PC-9 (cell line): ENCODE results near the gene POLRMT. TPM values are rescaled to one million over a fixed set of nuclear protein-coding genes. Genes with fewer than 3 reads are reported as not detected.

Experiments used
- BruUV-seq: library from RNA; stranded (reverse); fragments of 400-500 nt; replicated peaks from 2 replicates; lab custom pipeline; 2021; lab: Mats Ljungman, UMichigan
- CTCF ChIA-PET: fragments of 300-600 bp; sonication (Branson Sonifier 250); formaldehyde crosslinking; loops from one replicate; lab custom pipeline; 2022; ENCODE audit warnings: antibody characterized with exemption; lab: Charles Lee
- POLR2A ChIA-PET: fragments of 300-600 bp; sonication (Branson Sonifier 250); formaldehyde crosslinking; loops from one replicate; lab custom pipeline; 2022; ENCODE audit warnings: antibody characterized with exemption; ENCODE audit not compliant: unreplicated experiment; lab: Charles Lee
- DNase-seq, 2 experiments: peaks; one replicate each; pipeline versions ENCODE4 v3.0.0 to v3.0.0-alpha.2; 2015 to 2022; ENCODE audit warnings: mixed read lengths in 1 of 2
- H2AFZ ChIP-seq: fragments of 200-600 bp; sonication (generic); 2 replicates; pipeline ENCODE4 v1.8.1; 2017; ENCODE audit warnings: antibody characterized with exemption
- H3F3A ChIP-seq: fragments of 200-600 bp; sonication (generic); 2 replicates; pipeline ENCODE4 v1.8.1; 2017; ENCODE audit warnings: antibody characterized with exemption, mild to moderate bottlenecking, low read depth; ENCODE audit not compliant: insufficient read depth
- H3K27ac ChIP-seq: fragments of 200-600 bp; sonication (generic); 2 replicates; pipeline ENCODE4 v1.6.1; 2016; ENCODE audit warnings: mixed run types
- H3K27me3 ChIP-seq: fragments of 200-600 bp; sonication (generic); 2 replicates; pipeline ENCODE4 v1.6.1; 2016; ENCODE audit warnings: low read depth, mixed run types; ENCODE audit not compliant: insufficient read depth
- H3K36me3 ChIP-seq: fragments of 200-600 bp; sonication (generic); 2 replicates; pipeline ENCODE4 v1.6.1; 2016; ENCODE audit warnings: low read depth, mixed run types
- H3K4me1 ChIP-seq: fragments of 200-600 bp; sonication (generic); replicated peaks from 2 replicates; pipeline ENCODE4 v1.6.1; 2016; ENCODE audit warnings: mixed run types; ENCODE audit not compliant: insufficient read depth
- H3K4me2 ChIP-seq: fragments of 200-600 bp; sonication (generic); 2 replicates; pipeline ENCODE4 v1.6.1; 2017; ENCODE audit warnings: mixed run types
- H3K4me3 ChIP-seq: fragments of 200-600 bp; sonication (generic); 2 replicates; pipeline ENCODE4 v1.6.1; 2016; ENCODE audit warnings: mixed run types
- H3K79me2 ChIP-seq: fragments of 200-600 bp; sonication (generic); 2 replicates; pipeline ENCODE4 v1.6.1; 2017; ENCODE audit warnings: low read depth, mixed run types
- H3K9me2 ChIP-seq: fragments of 200-600 bp; sonication (generic); 2 replicates; pipeline ENCODE4 v1.8.1; 2017; ENCODE audit warnings: mild to moderate bottlenecking; ENCODE audit not compliant: insufficient read depth
- H3K9me3 ChIP-seq: fragments of 200-600 bp; sonication (generic); 2 replicates; pipeline ENCODE4 v1.8.1; 2016; ENCODE audit warnings: low read depth; ENCODE audit not compliant: insufficient read depth
- H4K20me1 ChIP-seq: fragments of 200-600 bp; sonication (generic); 2 replicates; pipeline ENCODE4 v1.8.1; 2017; ENCODE audit not compliant: insufficient read depth
- EZH2 ChIP-seq: fragments of 200-600 bp; sonication (generic); IDR thresholded peaks from 2 replicates; pipeline ENCODE4 v1.8.0; 2017; ENCODE audit warnings: antibody characterized with exemption, low read depth
- intact Hi-C: fragments of 100-400 bp; cut with micrococcal nuclease; formaldehyde crosslinking; loops from one replicate; pipeline ENCODE4 v1.10.0; 2022; ENCODE audit not compliant: unreplicated experiment
- total RNA-seq: library from RNA; stranded (reverse); gene quantifications from 2 replicates; pipeline ENCODE4 v1.2.3, GENCODE V29; 2021
- TF ChIP-seq, protein P1 (sequence below): fragments of 200-600 bp; sonication (generic); conservative IDR thresholded peaks from 2 replicates; pipeline ENCODE4 v1.6.1; 2017; ENCODE audit warnings: mixed run types, antibody characterized with exemption, mild to moderate bottlenecking, moderate library complexity

POLRMT gene
- total RNA-seq, 1 experiment from 2014 or later: 46.4 TPM

DNA sequence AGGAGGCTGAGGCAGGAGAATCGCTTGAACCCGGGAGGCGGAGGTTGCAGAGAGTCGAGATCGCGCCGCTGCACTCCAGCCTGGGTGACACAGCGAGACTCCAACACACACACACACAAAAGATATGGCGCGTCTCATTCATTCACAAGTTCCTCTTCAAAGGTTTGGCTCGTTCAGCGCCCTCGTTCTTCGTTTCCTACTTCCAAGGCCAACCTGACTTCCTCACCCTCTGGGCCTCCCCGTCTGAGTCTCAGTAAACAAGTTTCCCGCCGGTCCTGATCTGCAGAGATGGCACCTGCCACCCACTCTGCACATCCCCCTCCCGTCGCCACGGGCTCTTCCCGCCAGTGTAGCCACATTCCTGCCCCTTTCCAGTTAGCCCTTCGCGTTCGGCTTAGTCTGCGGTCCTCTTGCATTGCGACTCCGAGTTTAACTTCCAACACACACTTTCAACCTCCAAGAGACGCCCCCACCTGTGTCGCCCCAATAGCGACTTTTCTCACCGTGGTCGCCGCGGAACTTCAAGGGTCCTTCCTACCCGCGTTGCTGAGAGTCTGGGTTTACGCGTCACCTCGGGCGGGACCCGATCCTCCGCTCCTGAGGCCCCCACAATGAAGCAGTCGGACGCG, 62.3 kb downstream of the POLRMT start:
- Histone ChIP-seq H3K9me2 (no peaks in the 10 kb centered on the region), H3K36me3 (no peaks in the 10 kb centered on the region), H2AFZ (peak overlapping the region; percentile 90), H3K27me3 (no peaks in the 10 kb centered on the region), H3K27ac (peak overlapping the region; percentile 64), H4K20me1 (peaks cover 19% of the 10 kb centered on the region), H3K4me2 (peak overlapping the region; percentile 81), H3K4me1 (peaks cover 21% of the 10 kb centered on the region), H3K4me3 (peak overlapping the region; percentile 55), H3F3A (peaks cover 44% of the 10 kb centered on the region), H3K9me3 (no peaks in the 10 kb centered on the region), H3K79me2 (peaks cover 35% of the 10 kb centered on the region)
- TF ChIP-seq, protein P1, sequence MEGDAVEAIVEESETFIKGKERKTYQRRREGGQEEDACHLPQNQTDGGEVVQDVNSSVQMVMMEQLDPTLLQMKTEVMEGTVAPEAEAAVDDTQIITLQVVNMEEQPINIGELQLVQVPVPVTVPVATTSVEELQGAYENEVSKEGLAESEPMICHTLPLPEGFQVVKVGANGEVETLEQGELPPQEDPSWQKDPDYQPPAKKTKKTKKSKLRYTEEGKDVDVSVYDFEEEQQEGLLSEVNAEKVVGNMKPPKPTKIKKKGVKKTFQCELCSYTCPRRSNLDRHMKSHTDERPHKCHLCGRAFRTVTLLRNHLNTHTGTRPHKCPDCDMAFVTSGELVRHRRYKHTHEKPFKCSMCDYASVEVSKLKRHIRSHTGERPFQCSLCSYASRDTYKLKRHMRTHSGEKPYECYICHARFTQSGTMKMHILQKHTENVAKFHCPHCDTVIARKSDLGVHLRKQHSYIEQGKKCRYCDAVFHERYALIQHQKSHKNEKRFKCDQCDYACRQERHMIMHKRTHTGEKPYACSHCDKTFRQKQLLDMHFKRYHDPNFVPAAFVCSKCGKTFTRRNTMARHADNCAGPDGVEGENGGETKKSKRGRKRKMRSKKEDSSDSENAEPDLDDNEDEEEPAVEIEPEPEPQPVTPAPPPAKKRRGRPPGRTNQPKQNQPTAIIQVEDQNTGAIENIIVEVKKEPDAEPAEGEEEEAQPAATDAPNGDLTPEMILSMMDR: no peak
- TF ChIP-seq EZH2: no peak
- ChIA-PET CTCF (no interaction called here), POLR2A (interaction anchor here (0.6 to 1.1 kb wide), 3 partner anchors 15 to 681 kb away, joined by 4 to 7 read pairs (median 5); no protein-coding TSS in a partner anchor)
- intact Hi-C loops: loop anchor here (10.0 kb wide), 1 partner anchor 354 kb away; the partner anchor contains the start of gene ARID3A
- DNase-seq: peak; percentile 59 to 71
- TSS peak; percentile 74 for BruUV-seq

DNA sequence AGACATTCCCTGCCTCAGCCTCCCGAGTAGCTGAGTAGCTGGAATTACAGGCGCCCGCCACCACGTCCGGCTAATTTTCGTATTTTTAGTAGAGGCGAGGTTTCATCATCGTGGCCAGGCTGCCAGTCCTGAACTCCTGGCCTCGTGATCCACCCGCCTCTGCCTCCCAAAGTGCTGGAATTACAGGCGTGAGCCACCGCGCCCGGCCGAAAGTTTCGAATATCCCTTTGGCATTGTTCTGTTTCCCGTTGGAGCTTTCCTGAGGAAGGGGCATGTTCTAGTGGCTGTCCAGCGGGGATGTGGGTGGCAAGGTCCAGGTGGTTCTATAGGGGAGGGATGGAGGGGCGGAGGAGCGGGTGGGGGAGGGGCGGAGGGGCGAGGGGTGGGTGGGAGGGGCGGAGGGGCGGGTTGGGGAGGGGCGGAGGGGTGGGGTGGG, 63.1 kb downstream of the POLRMT start:
- ChIA-PET CTCF (no interaction called here), POLR2A (no interaction called here)
- no peak overlapping the region for H3K4me2 ChIP-seq
- no peaks in the 10 kb centered on the region for H3K36me3 ChIP-seq
- H3F3A ChIP-seq: peaks cover 40% of the 10 kb centered on the region
- no TSS peak for BruUV-seq
- peak in 1 of 2 experiments; percentile 34 for DNase-seq
- peaks cover 14% of the 10 kb centered on the region for H4K20me1 ChIP-seq
- H3K4me3 ChIP-seq: no peak overlapping the region
- intact Hi-C loops: loop anchor here (10.0 kb wide), 1 partner anchor 355 kb away; the partner anchor contains the start of gene ARID3A
- peaks cover 29% of the 10 kb centered on the region for H3K79me2 ChIP-seq
- H3K4me1 ChIP-seq: peaks cover 15% of the 10 kb centered on the region
- no peaks in the 10 kb centered on the region for H3K9me2 ChIP-seq
- no peak overlapping the region for H2AFZ ChIP-seq
- no peaks in the 10 kb centered on the region for H3K27me3 ChIP-seq
- no peak overlapping the region for H3K27ac ChIP-seq
- TF ChIP-seq, protein P1: no peak
- no peak for TF ChIP-seq EZH2
- no peaks in the 10 kb centered on the region for H3K9me3 ChIP-seq

DNA sequence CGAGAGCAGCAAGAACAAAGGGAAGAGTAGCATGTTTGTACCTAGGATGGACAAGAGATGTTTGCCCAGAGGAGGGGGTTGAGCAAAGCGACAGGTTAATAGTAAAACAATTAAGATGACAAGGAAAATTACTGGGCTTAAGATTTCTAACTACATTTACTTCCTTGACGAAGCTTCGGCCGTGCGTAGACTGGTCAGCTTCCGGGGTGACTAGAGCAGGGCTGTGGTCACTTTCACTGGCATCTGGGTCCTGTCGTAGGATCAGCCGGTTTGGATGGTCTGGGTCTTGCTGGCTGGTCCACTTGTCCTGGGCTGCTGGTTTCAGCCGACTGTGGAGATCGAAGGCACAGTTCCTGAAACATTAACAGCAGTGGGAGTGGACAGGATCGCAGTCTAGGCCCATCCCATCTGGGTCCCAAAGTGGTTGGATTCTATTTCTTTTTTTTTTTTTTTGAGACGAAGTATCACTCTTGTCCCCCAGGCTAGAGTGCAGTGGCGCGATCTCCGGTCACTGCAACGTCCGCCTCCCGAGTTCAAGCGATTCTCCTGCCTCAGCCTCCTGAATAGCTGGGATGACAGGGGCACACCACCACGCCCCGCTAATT, 65.9 kb downstream of the POLRMT start:
- no peaks in the 10 kb centered on the region for H3K9me3 ChIP-seq
- H3K79me2 ChIP-seq: no peaks in the 10 kb centered on the region; the same call in 1 of the 2 replicates
- H3K4me1 ChIP-seq: no peaks in the 10 kb centered on the region
- intact Hi-C loops: no loop called here
- H4K20me1 ChIP-seq: no peaks in the 10 kb centered on the region
- no peak overlapping the region for H3K4me2 ChIP-seq
- no peaks in the 10 kb centered on the region for H3K36me3 ChIP-seq
- no peak overlapping the region for H3K27ac ChIP-seq
- TF ChIP-seq, protein P1: no peak
- TF ChIP-seq EZH2: no peak
- no peaks in the 10 kb centered on the region for H3K9me2 ChIP-seq
- H3K4me3 ChIP-seq: no peak overlapping the region
- no TSS peak for BruUV-seq
- no peak for DNase-seq
- no peak overlapping the region for H2AFZ ChIP-seq
- CTCF ChIA-PET: no interaction called here
- POLR2A ChIA-PET: no interaction called here
- no peaks in the 10 kb centered on the region for H3K27me3 ChIP-seq
- peaks cover 25% of the 10 kb centered on the region for H3F3A ChIP-seq

Other genes starting within 250 kb of the POLRMT start
- 1.2 and 2.1 TPM in 2 replicates for gene C2CD4C, start 224.4 kb downstream of the POLRMT start, total RNA-seq
- 0.70 and 0.73 TPM in 2 replicates for gene SHC2, start 172.5 kb downstream of the POLRMT start, total RNA-seq
- 1.1 and 1.7 TPM in 2 replicates for gene MADCAM1, start 137.1 kb downstream of the POLRMT start, total RNA-seq
- gene TPGS1, start 126.0 kb downstream of the POLRMT start, total RNA-seq: 13.8 and 25.7 TPM in 2 replicates
- gene CDC34, start 101.8 kb downstream of the POLRMT start, total RNA-seq: 93.3 and 98.2 TPM in 2 replicates
- 0.39 and 0.88 TPM in 2 replicates for gene GZMM, start 89.5 kb downstream of the POLRMT start, total RNA-seq
- gene BSG, start 60.9 kb downstream of the POLRMT start, total RNA-seq: 772 and 823 TPM in 2 replicates
- 1.5 and 2.0 TPM in 2 replicates for gene HCN2, start 43.7 kb downstream of the POLRMT start, total RNA-seq
- gene FGF22, start 6.3 kb upstream of the POLRMT start, total RNA-seq: 0.35 TPM in 1 of 2 replicates, not detected in the other
- 54.4 and 63.7 TPM in 2 replicates for gene RNF126, start 29.7 kb upstream of the POLRMT start, total RNA-seq
- 40.9 and 85.1 TPM in 2 replicates for gene FSTL3, start 42.9 kb upstream of the POLRMT start, total RNA-seq
- not detected in 2 replicates for gene PRSS57, start 61.9 kb upstream of the POLRMT start, total RNA-seq
- 1.8 and 6.1 TPM in 2 replicates for gene PALM, start 75.4 kb upstream of the POLRMT start, total RNA-seq
- gene MISP, start 117.6 kb upstream of the POLRMT start, total RNA-seq: 91.6 and 101 TPM in 2 replicates
- 461 and 542 TPM in 2 replicates for gene PTBP1, start 163.9 kb upstream of the POLRMT start, total RNA-seq
- 0.81 and 0.90 TPM in 2 replicates for gene PLPPR3, start 188.4 kb upstream of the POLRMT start, total RNA-seq
- not detected in 2 replicates for gene AZU1, start 194.3 kb upstream of the POLRMT start, total RNA-seq
- not detected in 2 replicates for gene PRTN3, start 207.5 kb upstream of the POLRMT start, total RNA-seq
- gene ELANE, start 218.8 kb upstream of the POLRMT start, total RNA-seq: not detected in 2 replicates
- 8.0 and 17.1 TPM in 2 replicates for gene CFD, start 226.1 kb upstream of the POLRMT start, total RNA-seq